Right cardiac atrium (tissue), 5 donors: Measurements from ENCODE around the gene CACNA1S. TPM values are rescaled to one million over a fixed set of nuclear protein-coding genes. Genes with fewer than 3 reads are reported as not detected.

ENCODE experiments used
- ATAC-seq, 2 donors: fragments of 200-7000 bp; cut with Tn5 transposase; one replicate each; pipeline versions ENCODE4 v1.8.0 to v1.9.1; 2020; ENCODE audit warnings: moderate library complexity in 2 of 2, mild to moderate bottlenecking in 1 of 2
- DNase-seq, 3 donors: peaks; one replicate each; pipeline ENCODE4 v3.0.0-alpha.2; 2020
- H3K27ac ChIP-seq: one replicate; pipeline ENCODE4 v1.5.1; 2013; ENCODE audit warnings: mild to moderate bottlenecking, low read length, control low read depth, moderate library complexity
- H3K27me3 ChIP-seq: one replicate; pipeline ENCODE4 v1.6.1; 2013; ENCODE audit not compliant: control insufficient read depth, insufficient read depth
- H3K4me1 ChIP-seq: one replicate; pipeline ENCODE4 v1.6.1; 2013; ENCODE audit warnings: low read length; ENCODE audit not compliant: control insufficient read depth, insufficient read depth
- H3K4me3 ChIP-seq: one replicate; pipeline ENCODE4 v1.5.1; 2013; ENCODE audit warnings: low read length, control low read depth
- H3K9me3 ChIP-seq: one replicate; pipeline ENCODE4 v1.6.1; 2013; ENCODE audit warnings: low read length; ENCODE audit not compliant: control insufficient read depth
- WGBS: extraction: QIAGEN DNeasy Blood & Tissue Kit; methylation state at CpG from one replicate; pipeline ENCODE4 v1.1.7; 2013; 5-methylcytosine and 5-hydroxymethylcytosine counted together
- intact Hi-C, 4 donors: fragments of 100-400 bp; cut with DNase I; formaldehyde crosslinking; loops; one replicate each; pipeline versions ENCODE4 v1.11.0 to v1.14.0; 2022 to 2023
- polyA plus RNA-seq: library from polyadenylated mRNA; stranded (reverse); fragments of 200-250 nt; gene quantifications from one replicate; pipeline ENCODE4 v1.2.3, GENCODE V29; 2013
- total RNA-seq, 4 donors: library from RNA; stranded (reverse); fragmentation: NEBNext Ultra II Directional; extraction: Animal tissue kit (Norgen Biotek cat#: 25700); gene quantifications; one replicate each; pipeline ENCODE4 v1.2.1, GENCODE V29; 2021
- donor health status: healthy with polysubstance abuse.
- donor health status: DM: no; HTN: yes; CAD: no.
- donor health status: DM: no; HTN: no; CAD: no.
- donor health status: DM: no; HTN: yes; CAD: no; lungs with severe emphysema.
- donor health status: DM: yes; HTN: yes; CAD: no.

The CACNA1S gene
- total and polyA plus RNA-seq, 5 donors, result 0.06 to 0.09 TPM; not detected in 3

- H3K27me3 ChIP-seq, result no peaks in the 10 kb centered on the region
- no peaks in the 10 kb centered on the region for H3K9me3 ChIP-seq
- intact Hi-C loops, result no loop called here
- H3K4me1 ChIP-seq, result no peaks in the 10 kb centered on the region
- no peak overlapping the region for H3K4me3 ChIP-seq
- WGBS, result 95% methylated on average over 22 of the region's 22 CpGs
- peak in 1 of 3 donors; percentile 35 for DNase-seq
- ATAC-seq, result no peak
- no peak overlapping the region for H3K27ac ChIP-seq
These were observed 103.4 kb downstream of the CACNA1S start for GRCh38 chr1:201008666-201009360.

DNA sequence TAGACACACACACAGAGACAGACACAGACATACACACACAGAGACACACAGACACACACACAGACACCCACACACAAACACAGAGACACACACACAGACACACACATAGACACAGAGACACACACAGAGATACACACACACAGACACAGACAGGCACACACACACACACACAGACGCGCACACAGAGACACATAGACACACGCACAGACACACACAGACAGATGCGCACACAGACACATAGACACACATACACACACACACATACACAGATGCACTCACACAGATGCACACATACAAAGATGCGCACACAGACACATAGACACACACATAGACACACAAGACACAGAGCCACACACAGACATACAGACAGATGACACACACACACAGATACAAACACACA is 104.7 kb downstream of the CACNA1S start:
- H3K4me3 ChIP-seq, result no peak overlapping the region
- intact Hi-C loops, result no loop called here
- 97% methylated on average over 5 of the region's 5 CpGs for WGBS
- no peak overlapping the region for H3K27ac ChIP-seq
- DNase-seq, result peak in 1 of 3 donors; percentile 1
- ATAC-seq, result no peak
- no peaks in the 10 kb centered on the region for H3K9me3 ChIP-seq
- H3K4me1 ChIP-seq, result no peaks in the 10 kb centered on the region
- no peaks in the 10 kb centered on the region for H3K27me3 ChIP-seq

GRCh38 chr1:201006450-201006849 is 105.8 kb downstream of the CACNA1S start:
- H3K4me3 ChIP-seq, result no peak overlapping the region
- no peaks in the 10 kb centered on the region for H3K4me1 ChIP-seq
- ATAC-seq (no peak), DNase-seq (no peak)
- no peaks in the 10 kb centered on the region for H3K27me3 ChIP-seq
- no peaks in the 10 kb centered on the region for H3K9me3 ChIP-seq
- intact Hi-C loops, result no loop called here
- no peak overlapping the region for H3K27ac ChIP-seq
- WGBS, result 51% methylated on average over 2 of the region's 2 CpGs

DNA sequence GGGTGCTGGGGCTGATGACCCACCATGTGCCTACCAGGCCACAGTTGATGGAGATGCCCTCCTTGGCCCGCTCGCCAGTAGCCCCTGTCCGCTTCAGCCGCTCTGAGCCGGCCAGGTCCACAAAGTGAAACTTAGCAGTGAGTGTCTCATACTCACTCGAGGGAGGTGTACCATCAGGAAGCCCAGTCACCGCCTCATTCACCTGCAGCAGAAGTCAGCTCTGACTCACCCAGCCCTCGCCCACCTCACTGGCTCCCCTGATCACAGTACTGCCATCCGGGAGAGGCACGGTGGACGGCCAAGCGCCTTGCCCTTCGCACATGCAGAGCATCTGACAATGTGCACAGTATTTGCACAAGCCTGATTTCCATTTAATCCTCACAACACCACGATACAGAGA is 107.5 kb downstream of the CACNA1S start:
- intact Hi-C loops, result no loop called here
- DNase-seq (peak in 1 of 3 donors; percentile 20), ATAC-seq (no peak)
- Histone ChIP-seq H3K4me1 (no peaks in the 10 kb centered on the region), H3K27ac (no peak overlapping the region), H3K9me3 (no peaks in the 10 kb centered on the region), H3K4me3 (no peak overlapping the region), H3K27me3 (no peaks in the 10 kb centered on the region)
- 95% methylated on average over 14 of the region's 14 CpGs for WGBS

GRCh38 chr1:201004154-201004553 is 108.1 kb downstream of the CACNA1S start:
- no peak overlapping the region for H3K27ac ChIP-seq
- no peaks in the 10 kb centered on the region for H3K9me3 ChIP-seq
- H3K4me1 ChIP-seq, result no peaks in the 10 kb centered on the region
- DNase-seq (peak in 1 of 3 donors; percentile 5), ATAC-seq (no peak)
- H3K4me3 ChIP-seq, result no peak overlapping the region
- H3K27me3 ChIP-seq, result no peaks in the 10 kb centered on the region
- intact Hi-C loops, result no loop called here
- WGBS, result 98% methylated on average over 6 of the region's 6 CpGs

- Histone ChIP-seq H3K27me3 (no peaks in the 10 kb centered on the region), H3K4me3 (no peak overlapping the region), H3K9me3 (no peaks in the 10 kb centered on the region), H3K4me1 (no peaks in the 10 kb centered on the region), H3K27ac (no peak overlapping the region)
- 100% methylated on average over 1 of the region's 1 CpG for WGBS
- intact Hi-C loops, result no loop called here
- no peak for DNase-seq
- ATAC-seq, result no peak
These were observed 109.7 kb downstream of the CACNA1S start for GRCh38 chr1:201002510-201002909.

- WGBS, result 78% methylated on average over 11 of the region's 11 CpGs
- peak in 1 of 3 donors; percentile 14 for DNase-seq
- intact Hi-C loops, result no loop called here
- no peak overlapping the region for H3K27ac ChIP-seq
- H3K27me3 ChIP-seq, result no peaks in the 10 kb centered on the region
- ATAC-seq, result no peak
- no peak overlapping the region for H3K4me3 ChIP-seq
- no peaks in the 10 kb centered on the region for H3K9me3 ChIP-seq
- H3K4me1 ChIP-seq, result no peaks in the 10 kb centered on the region
These were observed 110.3 kb downstream of the CACNA1S start for GRCh38 chr1:201001962-201002361.

- no peaks in the 10 kb centered on the region for H3K27me3 ChIP-seq
- H3K4me1 ChIP-seq, result no peaks in the 10 kb centered on the region
- WGBS, result 97% methylated on average over 25 of the region's 25 CpGs
- DNase-seq (peak in 1 of 3 donors; percentile 32), ATAC-seq (no peak)
- no peak overlapping the region for H3K27ac ChIP-seq
- H3K9me3 ChIP-seq, result no peaks in the 10 kb centered on the region
- no peak overlapping the region for H3K4me3 ChIP-seq
- intact Hi-C loops, result no loop called here
These were observed 111.8 kb downstream of the CACNA1S start for GRCh38 chr1:201000391-201000790.

GRCh38 chr1:200999667-201000066 is 112.6 kb downstream of the CACNA1S start:
- WGBS, result 92% methylated on average over 14 of the region's 14 CpGs
- DNase-seq (peak in 1 of 3 donors; percentile 19), ATAC-seq (no peak)
- no peaks in the 10 kb centered on the region for H3K9me3 ChIP-seq
- no peaks in the 10 kb centered on the region for H3K27me3 ChIP-seq
- no peaks in the 10 kb centered on the region for H3K4me1 ChIP-seq
- H3K27ac ChIP-seq, result no peak overlapping the region
- H3K4me3 ChIP-seq, result no peak overlapping the region
- intact Hi-C loops, result no loop called here

DNA sequence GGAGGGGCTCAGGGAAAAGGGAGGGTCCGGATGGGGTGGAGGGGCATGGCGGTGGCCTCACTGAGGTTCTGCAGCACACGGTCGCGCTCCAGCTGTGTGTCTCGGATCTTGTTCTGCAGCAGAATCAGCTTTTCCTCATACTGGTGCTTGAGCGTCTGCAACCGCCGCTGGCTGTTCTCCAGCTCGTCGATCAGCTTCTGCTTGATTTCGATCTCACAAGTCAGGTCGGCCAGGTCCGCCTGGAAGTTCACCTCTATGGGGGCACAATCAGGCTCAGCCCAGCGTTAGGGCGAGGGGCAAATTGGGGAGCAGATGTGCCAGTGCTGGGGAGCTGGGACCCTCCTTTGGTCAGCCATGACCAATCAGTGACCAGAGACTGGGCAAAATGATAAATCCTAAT is 113.9 kb downstream of the CACNA1S start:
- peak in 1 of 3 donors; percentile 36 for DNase-seq
- Histone ChIP-seq H3K27ac (no peak overlapping the region), H3K4me1 (no peaks in the 10 kb centered on the region), H3K27me3 (no peaks in the 10 kb centered on the region), H3K4me3 (no peak overlapping the region), H3K9me3 (no peaks in the 10 kb centered on the region)
- intact Hi-C loops, result no loop called here
- 95% methylated on average over 16 of the region's 16 CpGs for WGBS
- ATAC-seq, result no peak

DNA sequence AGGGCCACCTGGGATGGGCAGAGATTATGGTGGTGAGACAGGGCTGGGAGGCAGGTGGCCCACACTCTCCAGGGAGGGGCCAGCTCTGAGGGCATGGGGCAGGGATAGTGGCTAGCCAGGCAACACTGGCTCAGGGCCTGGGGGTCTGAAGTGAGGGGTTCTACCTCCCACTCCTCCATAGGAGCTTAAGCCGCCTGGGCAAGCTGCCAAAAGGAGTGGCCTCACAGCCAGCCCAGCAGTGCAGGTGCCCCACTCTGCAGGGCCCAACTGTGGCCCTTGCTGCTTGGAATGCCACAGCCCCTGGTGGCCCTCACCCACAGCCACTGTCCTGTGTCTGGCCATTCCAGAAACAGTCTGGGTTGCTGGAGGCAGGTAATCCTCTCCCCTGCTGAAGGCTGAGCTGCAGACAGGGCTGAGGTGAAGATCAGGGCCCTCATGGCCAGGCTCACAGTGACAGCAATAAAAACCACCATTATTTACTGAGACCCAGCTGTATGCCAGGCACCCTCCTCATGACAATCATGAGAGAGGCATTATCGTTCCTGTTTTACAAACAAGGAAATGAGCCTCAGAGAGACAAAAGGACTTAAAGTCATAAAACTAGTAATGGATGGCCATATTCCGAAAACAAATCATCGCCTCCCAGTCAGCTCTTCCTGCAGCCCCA is 119.7 kb downstream of the CACNA1S start:
- Histone ChIP-seq H3K4me1 (no peaks in the 10 kb centered on the region), H3K4me3 (no peak overlapping the region), H3K27ac (no peak overlapping the region), H3K9me3 (no peaks in the 10 kb centered on the region), H3K27me3 (no peaks in the 10 kb centered on the region)
- DNase-seq (peak in 1 of 3 donors; percentile 50), ATAC-seq (no peak)
- 72% methylated on average over 4 of the region's 4 CpGs for WGBS
- intact Hi-C loops, result no loop called here
